Sciatic nerve (tissue), 2 donors: Measurements from ENCODE around the gene WBP2NL. TPM values are rescaled to one million over a fixed set of nuclear protein-coding genes. Genes with fewer than 3 reads are reported as not detected.
"Not testable (repeated sequence)": the region's sequence is repeated elsewhere in the genome, so short reads cannot be mapped to it uniquely, and the experiment has no call there.

Experiments used
- ATAC-seq: fragments of 200-7000 bp; cut with Tn5 transposase; one replicate; pipeline ENCODE4 v1.9.1; 2020; ENCODE audit warnings: mild to moderate bottlenecking, moderate library complexity
- DNase-seq: peaks from one replicate; pipeline ENCODE4 v3.0.0-alpha.2; 2020; ENCODE audit warnings: low spot score
- intact Hi-C: fragments of 100-400 bp; cut with DNase I; formaldehyde crosslinking; loops from one replicate; pipeline ENCODE4 v1.14.2; 2022
- total RNA-seq: library from RNA; stranded (reverse); fragmentation: NEBNext Ultra II Directional; extraction: Animal tissue kit (Norgen Biotek cat#: 25700); gene quantifications from one replicate; pipeline ENCODE4 v1.2.1, GENCODE V29; 2021
- donor health status: DM: no; HTN: no; CAD: no.
- donor health status: DM: no; HTN: no; CAD: no.

Gene WBP2NL
- total RNA-seq, 1 donor from 2014 or later, result 9.4 TPM

DNA sequence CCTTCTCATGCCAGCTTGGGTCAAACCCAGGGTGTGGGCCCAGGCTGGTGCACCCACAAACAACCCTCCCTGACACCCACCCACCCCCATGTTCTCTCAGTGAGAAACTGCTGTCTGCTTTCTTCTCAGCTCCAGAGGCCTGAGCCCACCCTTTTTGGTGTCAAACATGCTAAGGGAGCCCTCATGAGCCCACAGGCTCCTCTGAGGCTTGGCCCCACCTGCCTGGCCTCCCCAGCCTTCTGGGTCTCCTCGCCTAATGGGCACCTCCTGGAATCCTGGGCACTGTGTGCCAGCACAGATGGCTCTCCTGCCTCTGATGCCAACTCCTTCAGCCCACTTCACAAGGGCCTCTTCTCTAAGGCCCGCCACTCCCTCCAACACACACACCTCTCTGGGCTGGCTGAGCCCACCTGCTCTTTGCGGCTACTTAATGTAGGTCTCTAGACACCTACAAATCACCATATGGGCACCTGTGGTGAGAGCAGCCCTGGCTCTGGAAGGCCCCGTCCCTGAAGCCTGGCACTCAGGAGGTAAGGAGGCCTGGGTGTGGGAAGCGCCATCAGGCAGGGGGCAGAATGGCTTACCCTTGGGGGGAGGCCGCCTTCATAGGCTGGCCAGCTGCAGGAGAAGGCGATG, 67.7 kb downstream of the WBP2NL start:
- intact Hi-C loops, result loop anchor here (10.0 kb wide), 1 partner anchor 91 kb away; no protein-coding TSS in a partner anchor
- ATAC-seq (no peak), DNase-seq (peak; percentile 53)

DNA sequence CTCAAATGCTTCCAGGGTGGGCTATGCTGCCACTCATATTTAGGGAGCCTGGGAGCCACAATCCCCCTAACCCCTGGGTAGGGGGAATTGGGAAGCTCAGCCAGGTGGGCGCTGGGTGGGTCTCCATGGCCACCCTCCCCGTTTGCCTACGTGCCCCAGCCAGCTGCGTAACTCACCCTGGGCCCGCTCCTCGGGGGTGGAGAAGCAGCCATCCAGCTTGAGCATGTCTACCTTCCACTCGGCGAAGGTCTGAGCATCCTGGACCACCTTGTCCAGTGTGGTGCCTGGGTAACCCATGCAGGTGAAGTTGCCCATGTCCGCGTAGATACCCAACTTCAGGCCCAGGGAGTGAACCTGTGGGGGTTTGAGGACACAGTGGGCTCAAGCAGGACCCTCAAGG, 68.3 kb downstream of the WBP2NL start:
- no peak for ATAC-seq
- peak; percentile 49 for DNase-seq

DNA sequence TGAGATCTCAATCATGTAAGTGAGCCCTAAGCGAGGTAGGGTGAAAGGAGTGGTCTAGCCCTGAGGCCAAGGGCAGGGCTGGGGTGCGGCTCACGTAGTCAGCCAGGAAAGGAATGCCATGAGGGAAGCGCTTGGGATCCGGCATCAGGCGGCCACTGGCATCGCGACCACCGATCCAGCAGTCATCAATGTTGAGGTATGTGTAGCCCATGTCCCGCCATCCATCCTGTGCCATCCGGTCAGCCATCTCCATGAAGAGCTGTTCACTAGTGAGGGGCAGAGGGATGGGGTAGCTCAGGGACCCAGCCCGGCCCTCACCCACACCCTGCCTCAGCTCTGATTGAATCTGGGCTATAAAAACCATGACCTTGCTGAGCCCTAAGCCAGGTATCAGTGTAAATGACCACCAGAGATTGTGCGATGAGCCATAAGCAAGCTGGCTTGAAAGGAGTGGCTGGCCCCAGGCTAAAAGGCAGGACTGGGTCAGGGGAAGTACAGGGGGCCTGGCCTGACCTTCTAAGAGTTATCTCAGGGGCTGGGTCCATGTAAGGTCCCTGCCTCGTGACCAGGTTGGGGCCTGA, 69.2 kb downstream of the WBP2NL start:
- peak; percentile 54 for DNase-seq
- ATAC-seq, result no peak
- intact Hi-C loops, result loop anchor here (10.0 kb wide), 1 partner anchor 93 kb away; no protein-coding TSS in a partner anchor

More for the DNA sequence above, 68.3 kb downstream of the WBP2NL start:
- intact Hi-C loops, result loop anchor here (10.0 kb wide), 1 partner anchor 92 kb away; no protein-coding TSS in a partner anchor

DNA sequence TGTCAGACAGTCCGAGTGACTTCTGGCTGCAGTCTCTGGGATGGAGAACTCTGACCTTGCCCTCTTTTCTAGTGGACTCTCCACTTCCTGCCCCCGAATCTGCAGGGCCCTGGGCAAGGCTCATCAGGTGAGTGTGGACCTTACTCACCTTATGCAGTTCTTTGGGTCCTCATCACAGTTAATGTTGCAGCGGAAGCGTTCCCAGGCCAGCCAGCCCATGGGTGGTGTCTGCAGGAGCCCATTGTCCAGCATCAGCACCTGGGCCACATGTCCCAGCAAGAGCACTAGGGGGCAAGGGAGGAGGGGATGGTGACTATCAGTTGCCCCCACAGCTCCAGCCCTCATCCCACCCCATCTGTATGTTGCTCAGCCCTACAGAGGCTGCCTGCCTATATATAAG, 69.7 kb downstream of the WBP2NL start:
- no peak for ATAC-seq
- peak; percentile 50 for DNase-seq
- intact Hi-C loops, result loop anchor here (10.0 kb wide), 1 partner anchor 93 kb away; no protein-coding TSS in a partner anchor

DNA sequence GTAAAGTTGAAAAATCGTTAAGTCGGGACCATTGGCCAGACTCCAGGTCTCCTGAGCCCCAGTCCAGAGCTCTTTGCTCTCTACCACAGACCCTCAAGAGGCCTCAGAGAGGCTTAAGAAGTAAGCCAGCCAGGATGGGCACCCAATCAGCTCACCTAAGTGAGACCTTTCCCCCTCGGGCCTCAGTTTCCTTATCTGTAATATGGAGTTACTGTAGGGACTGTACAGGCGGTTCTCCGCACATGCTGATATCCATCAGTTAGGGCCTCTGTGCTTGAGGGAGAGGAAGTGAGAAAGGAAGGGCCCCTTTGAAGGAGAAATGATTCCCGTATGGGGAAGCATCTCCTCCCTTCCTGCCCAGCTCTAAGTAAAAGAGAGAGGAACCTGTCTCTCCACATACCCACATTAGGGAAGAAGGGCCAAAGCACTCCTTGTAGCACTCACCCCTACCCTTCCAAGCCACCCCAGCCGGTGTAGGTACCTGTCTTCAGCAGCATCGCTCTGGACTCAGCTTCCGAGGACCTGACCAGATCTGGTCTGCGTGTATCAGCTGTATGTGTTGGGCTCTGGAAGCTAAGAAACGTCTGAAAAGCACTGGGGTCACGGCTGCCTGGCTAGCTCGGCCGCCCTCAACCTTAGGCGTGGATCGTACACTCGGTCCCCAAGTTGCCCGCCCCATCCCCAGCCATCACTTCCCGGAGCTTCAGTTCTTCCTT, 71.4 kb downstream of the WBP2NL start:
- DNase-seq (peak; percentile 53), ATAC-seq (peak; percentile 18)
- intact Hi-C loops, result loop anchor here (10.0 kb wide), 1 partner anchor 95 kb away; no protein-coding TSS in a partner anchor

DNA sequence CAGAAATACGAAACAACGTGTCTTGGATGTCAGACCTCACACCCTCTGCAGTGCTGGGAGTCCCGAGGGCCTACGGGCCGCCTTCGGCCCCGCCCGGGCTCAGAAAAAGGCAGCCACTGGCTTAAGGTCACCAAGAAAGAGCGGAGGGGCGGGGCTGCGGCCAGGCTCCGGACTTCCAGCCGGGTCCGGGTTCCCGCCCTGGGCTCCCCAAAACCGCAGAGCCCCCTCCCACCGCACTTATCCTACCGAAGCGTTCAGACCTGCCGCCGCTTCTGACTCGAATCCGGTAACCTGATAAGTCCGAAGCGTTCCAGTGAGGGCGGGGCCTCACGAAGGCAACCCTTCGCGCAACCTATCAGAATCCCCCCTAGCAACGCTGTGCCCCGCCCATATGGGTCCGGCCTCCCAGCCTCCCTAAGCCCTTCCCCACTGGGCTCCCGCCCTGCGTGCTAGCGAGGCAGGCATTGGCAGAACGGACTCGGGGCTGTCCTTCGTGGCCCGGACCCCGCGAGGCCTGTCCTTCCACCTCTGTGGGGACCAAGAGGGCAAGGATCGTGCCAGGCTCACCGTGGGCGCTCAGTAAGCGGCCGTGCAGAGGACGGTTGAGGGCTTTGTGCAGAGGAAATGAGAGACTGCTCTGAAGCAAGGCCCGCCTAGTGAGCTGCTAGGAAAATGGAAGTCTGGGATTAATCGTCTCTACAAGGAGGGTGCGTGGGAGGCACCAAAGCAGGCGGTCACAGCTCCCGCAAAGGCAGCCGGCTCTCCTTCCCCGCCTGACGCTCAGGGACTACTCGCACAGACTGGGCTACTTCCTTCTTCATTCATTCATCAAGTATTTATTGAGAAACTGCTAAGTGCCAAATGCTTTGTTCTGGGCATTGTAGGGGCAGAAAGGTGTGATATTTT, 72.2 kb downstream of the WBP2NL start, which contains the start of gene NAGA:
Gene NAGA (minus strand): TSS at position 296 of the 906 bp plus-strand sequence. CDS start 515 bp downstream, outside the sequence.
- intact Hi-C loops, result no loop called here
- ATAC-seq, result peak; percentile 97
- DNase-seq, result peak; percentile 97

DNA sequence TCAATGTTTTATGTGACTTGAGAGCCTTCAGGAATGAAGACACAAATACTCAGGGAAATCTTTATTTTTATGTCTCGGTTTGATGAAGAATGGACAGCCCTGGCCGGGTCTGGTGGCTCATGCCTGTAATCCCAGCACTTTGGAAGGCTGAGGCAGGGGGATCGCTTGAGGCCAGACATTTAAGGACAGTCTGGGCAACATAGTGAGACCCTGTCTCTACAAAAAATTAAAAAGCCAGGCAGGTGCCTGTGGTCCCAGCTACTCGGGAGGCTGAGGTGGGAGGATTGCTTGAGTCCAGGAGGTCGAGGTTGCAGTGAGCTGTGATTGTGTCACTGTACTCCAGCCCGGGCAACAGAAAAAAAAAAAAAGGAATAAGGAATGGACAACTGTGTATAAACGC, 72.9 kb downstream of the WBP2NL start:
- ATAC-seq, intact Hi-C loops: not testable (repeated sequence)
- DNase-seq, result peak; percentile 34

DNA sequence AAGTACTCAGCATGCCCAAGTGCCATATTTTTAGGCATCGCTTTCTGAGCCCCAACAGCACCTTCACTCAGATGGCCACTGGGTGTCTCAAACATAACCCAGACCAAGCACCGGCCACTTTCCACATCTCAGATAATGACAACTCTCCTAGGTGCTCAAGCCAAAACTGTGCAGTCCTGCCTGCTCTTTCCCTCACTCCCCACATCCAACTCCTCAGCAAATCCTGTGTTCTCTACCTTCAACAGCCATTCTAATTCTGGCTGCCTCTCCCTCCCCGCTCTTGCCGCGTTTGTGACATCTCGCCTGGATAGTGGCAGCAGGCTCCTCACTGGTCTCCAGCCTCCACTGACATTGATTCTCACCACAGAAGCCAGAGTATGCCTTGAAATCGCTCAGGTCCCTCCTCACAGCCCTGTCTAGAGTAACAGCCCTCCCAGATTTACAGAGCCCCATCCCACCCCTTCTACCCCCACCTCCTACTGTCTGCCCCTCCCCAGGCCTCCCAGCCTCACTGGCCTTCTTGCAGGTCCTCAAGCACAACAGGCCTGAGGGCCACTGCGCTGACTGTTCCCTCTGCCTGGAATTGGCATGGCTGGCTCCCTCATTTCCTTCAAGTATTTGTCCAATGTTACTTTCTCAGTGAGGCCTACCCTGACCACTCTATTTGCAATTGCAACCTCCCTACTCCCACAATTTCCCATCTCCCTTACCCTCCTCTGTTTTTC, 74.2 kb downstream of the WBP2NL start:
- ATAC-seq (no peak), DNase-seq (peak; percentile 54)
- intact Hi-C loops, result no loop called here

DNA sequence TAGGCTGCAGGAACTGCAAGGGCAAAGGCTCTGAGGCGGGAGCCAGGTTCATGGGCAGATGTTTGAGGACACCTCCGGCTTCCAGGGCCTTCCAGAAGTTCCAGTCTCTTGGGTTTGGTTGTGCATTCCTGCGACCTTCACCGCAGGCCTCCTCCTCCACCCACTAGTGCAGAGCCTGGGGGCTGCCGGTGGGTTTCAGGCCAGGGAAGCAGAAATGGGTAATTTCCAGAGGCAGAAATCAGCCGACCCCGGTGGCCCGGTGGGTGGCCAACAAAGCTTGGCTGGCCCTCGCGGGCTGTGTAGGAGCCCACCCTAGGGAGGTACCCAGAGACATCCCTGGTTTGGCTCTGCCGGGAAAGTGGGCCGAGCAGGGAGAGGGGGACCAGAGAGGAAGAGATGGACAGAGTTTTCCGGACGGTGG, 75.0 kb downstream of the WBP2NL start:
- ATAC-seq, result no peak
- DNase-seq, result peak; percentile 60
- intact Hi-C loops, result no loop called here

DNA sequence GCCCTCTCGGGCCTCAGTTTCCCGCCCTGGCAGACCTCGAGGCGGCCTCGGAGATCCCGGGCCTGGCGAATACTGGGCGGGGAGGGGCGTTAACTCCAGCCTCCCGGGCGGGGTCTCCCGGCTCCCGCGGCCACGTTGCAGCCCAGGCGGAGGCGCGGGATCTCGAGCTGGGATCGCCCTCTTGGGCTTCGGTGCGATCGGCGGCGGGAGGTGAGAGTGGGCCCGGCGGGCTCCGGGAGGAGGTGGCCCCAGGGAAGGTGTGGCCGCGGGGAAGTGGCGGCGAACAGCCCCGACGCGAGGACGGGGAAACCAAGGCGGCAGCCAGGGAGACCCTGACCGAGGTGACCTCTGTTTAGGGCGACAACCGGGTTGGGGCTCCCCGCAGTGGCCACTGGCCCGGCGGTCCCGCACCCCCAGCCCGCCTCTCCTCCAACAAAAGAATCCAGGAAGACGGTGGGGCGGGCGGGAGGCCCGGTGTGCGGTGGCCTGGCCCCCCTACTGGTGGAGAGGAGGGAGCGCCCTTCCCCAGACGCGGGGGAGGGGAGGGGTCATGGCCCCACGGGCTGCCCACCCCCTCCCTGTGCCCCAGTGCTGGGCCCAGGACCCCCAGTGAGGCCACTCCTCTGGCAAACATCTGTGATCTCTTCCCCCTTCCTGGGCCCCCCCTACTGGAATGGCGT, 75.7 kb downstream of the WBP2NL start, which contains the start of gene PHETA2:
Gene PHETA2 (plus strand): TSS at position 117 of the 680 bp plus-strand sequence. CDS start 3,046 bp downstream, outside the sequence.
- ATAC-seq, result peak; percentile 1
- peak; percentile 78 for DNase-seq
- intact Hi-C loops, result no loop called here

DNA sequence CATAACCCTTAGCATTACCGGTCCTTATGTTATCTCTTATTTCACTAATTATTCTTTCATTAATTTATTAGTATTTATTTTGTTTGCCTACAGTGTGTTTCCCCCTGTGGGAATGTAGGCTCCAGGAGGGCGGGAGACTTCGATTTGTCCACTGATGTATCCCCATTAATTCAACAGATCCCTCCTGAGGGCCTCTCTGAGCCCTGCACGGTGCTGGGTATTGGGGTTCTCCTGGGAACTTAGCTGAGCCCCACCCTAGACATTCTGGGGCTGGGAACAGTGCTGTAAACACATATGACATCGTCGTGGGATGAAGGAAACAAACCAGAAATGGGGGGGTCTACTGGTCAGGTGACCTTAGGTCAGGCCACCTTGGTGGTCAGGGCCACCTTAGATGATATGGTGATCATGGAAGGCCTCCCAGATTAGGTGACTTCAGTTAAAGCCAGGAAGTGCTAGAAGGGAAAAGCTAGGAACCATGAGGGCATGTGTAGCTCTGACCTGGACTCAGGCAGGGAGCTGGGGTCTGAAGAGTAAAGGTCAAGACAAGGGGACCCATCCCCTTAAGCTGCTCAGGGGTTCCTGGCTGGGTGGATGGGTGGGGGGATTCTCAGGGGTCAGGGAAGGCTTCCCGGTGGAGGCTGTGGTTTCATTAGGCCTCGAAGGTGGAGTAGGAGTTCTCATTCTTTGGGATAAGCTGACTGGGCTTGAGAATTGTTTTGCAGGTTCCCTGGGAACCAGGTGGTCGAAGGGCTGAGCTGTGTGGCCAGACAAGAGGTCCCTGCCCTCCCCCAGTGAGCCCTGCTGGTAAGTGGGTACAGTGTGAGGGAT, 76.5 kb downstream of the WBP2NL start:
- DNase-seq (peak; percentile 56), ATAC-seq (no peak)
- intact Hi-C loops, result no loop called here

DNA sequence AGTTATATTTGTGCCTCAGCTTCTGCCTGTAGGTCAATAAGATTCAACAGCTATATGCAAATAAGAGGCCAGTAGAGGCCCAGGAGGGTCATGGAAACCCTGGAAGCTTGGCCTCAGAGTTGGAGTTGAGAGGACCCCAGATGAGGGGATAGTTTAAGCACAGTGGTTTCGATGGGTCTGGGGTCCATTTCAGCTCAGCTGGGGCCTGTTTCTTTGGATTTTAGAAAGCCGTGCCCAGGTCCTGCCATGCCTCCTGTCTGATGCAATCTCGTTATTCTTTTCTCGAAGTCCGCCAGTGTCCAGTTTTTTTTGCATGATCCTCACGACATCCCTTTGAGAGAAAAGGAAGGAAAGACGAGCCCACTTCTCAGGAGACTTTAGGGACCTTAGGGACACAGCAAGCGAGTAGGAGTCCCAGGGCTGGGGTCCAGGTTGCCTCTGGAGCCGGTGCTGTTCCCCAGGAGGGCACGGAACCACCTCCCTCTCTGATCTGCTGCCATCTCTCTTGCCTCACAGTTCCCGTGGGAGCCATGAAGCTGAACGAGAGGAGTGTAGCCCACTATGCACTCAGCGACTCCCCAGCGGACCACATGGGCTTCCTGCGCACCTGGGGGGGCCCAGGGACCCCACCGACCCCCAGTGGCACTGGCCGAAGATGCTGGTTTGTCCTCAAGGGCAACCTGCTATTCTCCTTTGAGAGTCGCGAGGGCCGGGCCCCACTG, 78.3 kb downstream of the WBP2NL start:
- intact Hi-C loops, result no loop called here
- no peak for ATAC-seq
- peak; percentile 64 for DNase-seq

DNA sequence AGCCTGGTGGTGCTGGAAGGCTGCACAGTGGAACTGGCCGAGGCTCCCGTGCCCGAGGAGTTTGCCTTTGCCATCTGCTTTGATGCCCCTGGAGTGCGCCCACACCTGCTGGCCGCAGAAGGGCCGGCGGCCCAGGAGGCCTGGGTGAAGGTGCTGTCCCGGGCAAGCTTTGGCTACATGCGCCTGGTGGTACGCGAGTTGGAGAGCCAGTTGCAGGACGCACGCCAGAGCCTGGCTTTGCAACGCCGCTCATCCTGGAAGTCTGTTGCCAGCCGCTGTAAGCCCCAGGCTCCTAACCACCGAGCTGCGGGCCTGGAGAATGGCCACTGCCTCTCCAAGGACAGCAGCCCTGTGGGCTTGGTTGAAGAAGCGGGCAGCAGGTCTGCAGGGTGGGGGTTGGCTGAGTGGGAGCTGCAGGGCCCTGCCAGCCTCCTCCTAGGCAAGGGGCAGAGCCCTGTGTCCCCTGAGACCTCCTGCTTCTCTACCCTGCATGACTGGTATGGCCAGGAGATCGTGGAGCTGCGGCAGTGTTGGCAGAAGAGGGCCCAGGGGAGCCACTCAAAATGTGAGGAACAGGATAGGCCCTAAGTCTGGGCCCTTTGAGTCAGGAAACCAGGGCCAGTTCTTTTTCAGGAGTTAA, 79.0 kb downstream of the WBP2NL start:
- intact Hi-C loops, result no loop called here
- peak; percentile 59 for DNase-seq
- no peak for ATAC-seq
